Activated gamma-delta T cell (primary cell): ENCODE measurements around the gene AFG3L2.
A peak's percentile ranks its signal among the peaks of the same experiment; 100 is the strongest.
"Not testable (repeated sequence)": the region's sequence is repeated elsewhere in the genome, so short reads cannot be mapped to it uniquely, and the experiment has no call there.

Experiments
- DNase-seq: peaks from one replicate; lab custom pipeline; 2025; lab: John Stamatoyannopoulos, UW
- total RNA-seq, 2 donors: gene quantifications; one replicate each; lab custom pipeline; 2026; lab: John Stamatoyannopoulos, UW

AFG3L2 gene
- 91.4 to 93.1 reads per million in 2 donors for total RNA-seq

- peak; percentile 100 for DNase-seq
Measured at GRCh38 chr18:12376754-12377555, at the start of gene AFG3L2. AFG3L2 (minus strand) TSS chr18:12377227; CDS start chr18:12377082, 145 bp downstream.

GRCh38 chr18:12424252-12424651, 47.2 kb upstream of the AFG3L2 start:
- DNase-seq, result no peak

- DNase-seq, result no peak
Measured at GRCh38 chr18:12423820-12424219, 46.8 kb upstream of the AFG3L2 start.

DNA sequence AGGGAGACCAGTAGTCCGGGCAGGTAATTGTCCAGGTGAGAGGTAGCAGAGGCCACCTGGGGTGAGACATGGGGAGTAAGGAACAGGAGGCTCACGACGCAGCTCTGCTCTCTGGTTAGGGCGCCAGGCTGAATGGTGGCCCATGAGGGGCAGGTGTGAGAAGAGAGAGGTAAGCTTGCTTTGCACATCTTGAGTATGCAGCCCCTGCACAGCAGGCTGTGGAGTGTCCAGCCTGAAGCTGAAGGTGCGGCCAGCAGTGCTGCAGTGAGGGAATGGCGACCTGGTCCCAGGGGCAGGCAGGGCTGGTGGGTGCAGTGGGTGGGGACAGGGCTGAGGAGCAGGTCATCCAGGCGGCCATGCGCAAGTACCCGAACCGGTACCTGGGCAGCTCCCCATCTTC, 46.4 kb upstream of the AFG3L2 start:
- no peak for DNase-seq

DNA sequence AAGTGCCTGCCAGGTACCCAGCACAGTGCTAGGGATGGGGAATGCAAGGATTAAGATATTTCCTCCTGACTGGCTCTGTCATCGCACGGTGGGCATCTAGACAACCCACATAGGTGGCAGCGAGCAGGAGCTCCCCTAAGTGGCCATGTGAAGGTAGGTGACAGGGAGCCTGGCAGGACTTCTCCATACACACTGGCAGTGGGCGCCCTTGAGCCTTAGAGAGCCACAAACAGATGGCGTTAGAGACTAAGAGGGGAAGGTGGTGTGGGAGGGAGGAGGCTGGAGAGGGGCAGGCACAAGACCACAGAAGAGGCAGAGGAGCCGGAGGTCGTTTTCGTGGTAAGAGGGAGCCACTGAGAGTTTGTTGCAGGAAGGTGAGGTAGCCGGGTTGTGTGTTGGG, 45.9 kb upstream of the AFG3L2 start:
- no peak for DNase-seq

DNA sequence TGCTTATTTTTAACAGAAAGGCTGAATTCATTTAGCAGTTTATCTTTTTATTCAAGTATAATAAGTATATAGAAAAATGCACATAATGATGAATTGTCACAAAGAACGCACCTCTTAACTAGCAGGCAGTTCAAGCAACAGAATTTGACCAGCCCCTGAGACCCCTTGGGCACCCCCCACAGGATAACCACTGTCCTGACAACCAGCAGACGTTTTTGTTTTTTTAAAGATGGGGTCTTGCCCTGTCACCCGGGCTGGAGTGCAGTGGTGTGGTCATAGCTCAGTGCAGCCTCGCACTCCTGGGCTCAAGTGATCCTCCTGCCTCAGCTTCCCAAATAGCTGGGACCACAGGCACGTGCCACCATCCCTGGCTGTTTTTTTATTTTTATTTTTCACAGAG, 44.7 kb upstream of the AFG3L2 start:
- DNase-seq, result no peak

DNA sequence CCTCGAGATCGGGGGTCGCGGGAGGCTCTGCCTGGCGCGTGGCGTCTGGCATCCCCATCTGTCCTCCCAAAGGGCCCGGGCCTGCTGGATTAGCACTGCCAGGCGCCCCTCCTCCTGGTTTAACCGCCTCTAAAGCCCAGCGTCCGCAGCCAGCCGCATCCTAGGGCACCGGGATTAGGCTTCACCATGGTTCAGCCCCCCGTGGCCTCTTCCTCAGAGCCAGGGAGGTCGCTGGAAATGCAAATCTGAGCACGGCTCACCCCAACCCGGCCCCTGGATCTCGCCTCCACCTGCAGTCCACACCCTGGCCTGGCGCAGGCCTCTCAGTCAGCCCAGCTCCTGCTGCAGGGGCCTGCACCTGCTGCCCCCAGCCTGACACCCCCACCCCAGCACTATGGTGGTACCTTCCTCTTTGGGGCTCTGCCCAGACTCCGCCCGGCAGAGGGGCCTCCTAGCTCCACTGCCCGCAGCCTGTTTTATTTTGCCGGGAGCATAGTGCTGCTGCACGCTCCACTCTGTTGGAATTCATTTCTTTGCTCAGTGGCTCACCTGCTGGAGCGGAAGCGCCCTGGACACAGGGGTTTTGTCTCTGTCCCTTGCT, 43.9 kb upstream of the AFG3L2 start:
- DNase-seq, result no peak

- no peak for DNase-seq
Measured at GRCh38 chr18:12417687-12418086, 40.7 kb upstream of the AFG3L2 start.

DNA sequence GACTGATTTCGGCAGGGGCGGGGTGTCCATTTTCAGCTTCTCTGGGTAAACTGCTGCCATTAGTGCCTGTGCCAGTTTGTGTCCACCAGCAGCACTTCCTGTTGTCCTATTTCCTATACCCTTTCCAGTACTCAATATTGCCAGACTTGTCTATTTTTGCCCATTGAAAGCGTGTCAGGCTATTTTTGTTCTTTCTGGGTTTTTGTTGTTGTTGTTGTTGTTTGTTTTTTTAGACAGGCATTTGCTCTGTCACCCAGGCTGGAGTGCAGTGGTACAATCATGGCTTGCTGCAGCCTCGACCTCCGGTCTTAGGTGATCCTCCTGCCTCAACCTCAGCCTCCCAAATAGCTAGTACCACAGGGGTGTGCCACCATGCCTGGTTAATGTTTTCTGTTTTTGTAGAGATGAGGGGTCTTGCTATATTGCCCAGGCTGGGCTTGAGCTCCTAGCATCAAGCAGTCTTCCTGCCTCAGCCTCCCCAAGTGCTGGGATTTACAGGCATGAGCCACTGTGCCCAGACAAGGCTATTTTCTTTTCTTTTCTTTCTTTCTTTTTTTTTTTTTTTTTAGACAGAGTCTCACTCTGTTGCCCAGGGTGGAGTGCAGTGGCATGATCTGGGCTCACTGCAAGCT, 39.2 kb upstream of the AFG3L2 start:
- no peak for DNase-seq

DNA sequence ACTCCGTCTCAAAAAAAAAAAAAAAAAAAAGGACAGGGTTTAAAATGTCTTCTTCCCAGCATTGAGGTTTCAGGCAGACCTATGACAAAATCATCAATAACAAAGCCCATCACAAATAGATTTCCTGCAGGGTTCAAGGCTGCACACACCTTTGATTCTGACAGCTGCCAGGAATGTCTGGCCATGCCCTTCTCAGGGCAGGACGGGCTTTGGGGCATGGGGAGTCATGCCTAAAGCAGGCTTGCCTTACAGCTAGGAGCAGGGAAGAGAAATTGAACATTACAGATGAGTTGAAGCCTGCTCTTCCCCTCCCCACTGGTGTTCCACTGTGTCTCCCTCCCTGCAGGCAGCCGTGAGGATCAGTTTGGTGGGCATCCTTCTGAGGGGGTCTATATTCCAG, 34.4 kb upstream of the AFG3L2 start:
- DNase-seq, result no peak

DNA sequence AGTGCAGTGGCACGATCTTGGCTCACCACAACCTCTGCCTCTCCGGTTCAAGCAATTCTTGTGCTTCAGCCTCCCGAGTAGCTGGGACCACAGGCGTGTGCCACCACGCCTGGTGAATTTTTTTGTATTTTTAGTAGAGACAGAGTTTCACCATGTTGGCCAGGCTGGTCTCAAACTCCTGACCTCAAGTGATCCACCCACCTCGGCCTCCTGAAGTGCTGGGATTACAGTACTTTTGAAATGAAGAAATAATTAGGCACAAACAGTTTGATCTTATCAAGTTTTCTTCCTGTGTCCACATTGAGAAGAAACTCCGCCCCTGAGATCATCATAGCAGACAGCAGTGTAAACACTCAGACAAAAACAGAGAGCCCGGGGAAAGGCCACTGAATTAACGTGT, 33.7 kb upstream of the AFG3L2 start:
- not testable (repeated sequence) for DNase-seq

- no peak for DNase-seq
Measured at GRCh38 chr18:12410081-12410481, 33.1 kb upstream of the AFG3L2 start.

DNA sequence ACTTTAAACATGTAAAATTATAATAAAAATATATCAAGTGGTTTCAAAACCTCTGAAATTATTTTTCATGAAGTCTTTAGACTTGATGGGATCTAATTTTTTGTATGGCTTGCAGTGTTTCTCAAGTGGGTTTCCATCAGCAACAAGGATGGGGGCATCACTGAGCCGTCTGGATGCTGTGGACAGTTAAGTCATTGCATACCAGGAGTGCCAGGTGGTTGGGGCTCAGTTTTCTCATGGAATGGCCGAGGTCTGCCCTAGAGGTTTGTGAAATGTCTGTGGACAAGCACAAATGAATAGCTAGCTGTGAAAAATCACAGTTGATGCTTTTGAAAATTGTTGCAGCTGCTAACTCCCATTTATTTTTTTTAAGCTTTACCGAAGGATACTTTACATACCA, 32.4 kb upstream of the AFG3L2 start:
- DNase-seq, result no peak

DNA sequence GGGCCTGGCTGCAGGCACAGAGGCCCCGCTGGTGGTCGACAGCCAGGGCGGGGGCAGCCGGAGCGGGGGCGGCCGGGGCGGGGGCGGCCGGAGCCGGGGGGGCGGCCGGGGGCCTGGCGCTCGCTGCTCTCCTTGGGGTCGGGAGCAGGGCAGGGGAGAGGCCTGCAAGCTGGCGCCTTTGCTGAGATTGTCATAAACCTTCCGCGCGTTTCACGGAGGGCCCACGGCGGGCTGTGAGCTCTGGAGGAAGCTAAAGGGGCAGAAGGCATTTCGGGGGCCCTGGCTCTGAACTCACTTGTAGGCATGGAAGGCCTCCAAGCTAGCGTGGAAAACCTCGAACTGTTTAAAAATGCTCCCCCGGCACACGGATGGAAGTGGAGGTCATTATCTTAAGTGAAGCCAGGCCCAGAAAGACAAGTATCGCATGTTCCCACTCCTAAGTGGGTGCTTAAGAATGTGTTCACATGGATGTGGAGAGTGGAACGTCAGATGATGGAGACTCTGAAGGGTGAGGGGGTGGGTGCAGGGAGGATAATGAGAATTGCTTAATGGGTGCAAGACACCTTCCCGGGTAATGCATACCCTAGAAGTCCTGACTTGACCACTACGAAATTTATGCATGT, 31.3 kb upstream of the AFG3L2 start:
- no peak for DNase-seq

GRCh38 chr18:12406371-12407111, 29.5 kb upstream of the AFG3L2 start:
- DNase-seq, result no peak

GRCh38 chr18:12405066-12405465, 28.0 kb upstream of the AFG3L2 start:
- DNase-seq, result no peak

- DNase-seq, result no peak
Measured at GRCh38 chr18:12403601-12404506, 26.8 kb upstream of the AFG3L2 start.

DNA sequence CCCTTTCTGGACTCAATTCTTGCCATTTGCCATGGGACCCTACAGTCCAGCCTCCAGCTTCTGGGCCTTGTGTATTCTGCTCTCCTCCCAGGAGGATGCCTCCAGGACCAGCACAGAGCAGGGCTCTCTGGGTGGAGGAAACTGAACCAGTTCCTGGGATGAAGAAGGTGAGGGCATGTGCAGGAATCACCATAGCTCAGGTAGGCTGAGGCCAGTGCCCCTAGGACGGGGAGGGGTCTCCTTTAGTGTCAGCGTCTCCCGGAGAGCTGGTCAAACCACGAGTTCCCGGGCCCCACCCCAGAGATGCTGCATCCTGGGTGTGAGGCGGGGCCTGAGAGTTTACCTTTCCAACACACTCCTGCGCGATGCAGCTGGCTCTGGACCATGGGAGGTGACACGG, 24.9 kb upstream of the AFG3L2 start:
- no peak for DNase-seq

DNA sequence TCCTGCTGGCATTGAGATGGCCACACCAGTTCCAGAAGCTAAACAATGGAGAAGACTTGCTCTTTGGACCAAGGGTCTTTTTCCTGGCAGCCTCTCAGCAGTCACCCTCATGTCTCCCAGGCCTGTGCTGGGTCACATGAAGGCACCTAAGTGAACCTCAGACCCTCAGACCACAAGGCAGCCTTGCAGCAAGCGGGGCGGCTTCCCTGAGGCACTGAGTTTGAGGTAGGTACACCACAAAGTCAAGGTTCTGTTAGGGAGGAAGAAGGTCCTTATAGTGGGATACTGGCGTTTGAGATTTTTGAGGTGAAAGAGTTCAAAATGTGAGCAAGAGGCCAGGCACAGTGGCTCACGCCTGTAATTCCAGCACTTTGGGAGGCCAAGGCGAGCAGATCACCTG, 22.2 kb upstream of the AFG3L2 start:
- DNase-seq, result no peak

DNA sequence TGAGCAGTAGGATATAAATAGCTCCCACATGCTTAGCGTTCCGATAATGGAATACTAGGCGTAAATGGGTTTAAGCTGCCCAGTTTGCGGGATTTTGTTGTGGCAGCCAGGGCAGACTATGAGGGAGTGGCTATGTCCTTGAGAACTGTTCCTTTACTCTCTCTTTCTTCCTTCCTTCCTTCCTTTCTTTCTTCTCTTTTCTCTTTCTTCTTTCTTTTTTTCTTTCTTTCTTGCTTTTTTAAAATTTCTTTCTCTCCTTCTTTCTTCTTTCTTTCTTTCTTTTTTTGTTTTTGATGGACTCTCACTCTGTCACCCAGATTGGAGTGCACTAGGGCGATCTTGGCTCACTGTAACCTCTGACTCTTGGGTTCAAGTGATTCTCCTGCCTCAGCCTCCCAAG, 21.6 kb upstream of the AFG3L2 start:
- no peak for DNase-seq

DNA sequence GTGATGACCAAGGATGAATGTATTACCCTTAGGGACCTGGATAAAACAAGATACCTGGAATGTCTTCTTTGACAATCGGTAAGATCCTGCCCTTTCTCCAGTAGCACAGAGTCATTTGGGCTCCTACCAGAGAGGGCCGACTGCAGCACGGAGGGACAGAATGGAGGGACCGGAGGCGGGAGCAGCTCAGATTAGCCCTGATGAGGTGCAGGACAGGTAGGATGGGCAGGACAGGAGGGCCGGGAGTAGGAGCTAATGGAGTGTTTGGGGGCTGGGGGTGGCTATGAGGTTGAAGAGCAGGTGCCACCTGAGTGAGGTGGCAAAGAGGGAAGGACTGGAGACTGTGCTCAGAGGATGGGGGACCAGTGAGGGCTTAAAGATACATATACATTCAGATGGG, 20.8 kb upstream of the AFG3L2 start:
- DNase-seq, result no peak
